SK-N-SH treated with all-trans-retinoic acid at 6 μM for 48 hours (cell line): ENCODE measurements around the gene DPM2.

Experiments
- ARNTL ChIP-seq: fragments of 450-650 bp; formaldehyde crosslinking; IDR thresholded peaks from 2 replicates; pipeline ENCODE4 v1.5.0; 2020; ENCODE audit warnings: low read depth, mild to moderate bottlenecking, moderate library complexity, borderline replicate concordance
- BACH2 ChIP-seq: fragments of 250-450 bp; sonication (Bioruptor Pico); IDR thresholded peaks from 2 replicates; pipeline ENCODE4 v1.9.0; 2021; ENCODE audit warnings: mild to moderate bottlenecking, borderline replicate concordance
- CREB5 ChIP-seq: fragments of 250-450 bp; sonication (Bioruptor Pico); IDR thresholded peaks from 2 replicates; pipeline ENCODE4 v1.5.1; 2020; ENCODE audit warnings: low read depth, mild to moderate bottlenecking, moderate library complexity
- SNAI2 ChIP-seq: fragments of 250-450 bp; sonication (Bioruptor Pico); IDR thresholded peaks from 2 replicates; pipeline ENCODE4 v1.5.0; 2020; ENCODE audit warnings: mild to moderate bottlenecking, moderate library complexity
- TCF4 ChIP-seq: fragments of 250-450 bp; sonication (Bioruptor Pico); IDR thresholded peaks from 2 replicates; pipeline ENCODE4 v1.8.0; 2021; ENCODE audit warnings: mild to moderate bottlenecking, moderate library complexity, borderline replicate concordance
- TOX ChIP-seq: fragments of 250-450 bp; sonication (Bioruptor Pico); IDR thresholded peaks from 2 replicates; pipeline ENCODE4 v1.8.0; 2021; ENCODE audit warnings: mild to moderate bottlenecking, moderate library complexity, borderline replicate concordance
- ZC3H10 ChIP-seq: fragments of 250-450 bp; sonication (Bioruptor Pico); IDR thresholded peaks from 2 replicates; pipeline ENCODE4 v1.5.1; 2021; ENCODE audit warnings: mild to moderate bottlenecking, moderate library complexity
- ZNF70 ChIP-seq: fragments of 450-650 bp; formaldehyde crosslinking; IDR thresholded peaks from 2 replicates; pipeline ENCODE4 v1.5.0; 2020; ENCODE audit warnings: mild to moderate bottlenecking, moderate library complexity
- TF ChIP-seq, protein P1 (sequence below): fragments of 250-450 bp; sonication (Bioruptor Pico); IDR thresholded peaks from 2 replicates; pipeline ENCODE4 v1.8.0; 2020; ENCODE audit warnings: mild to moderate bottlenecking, moderate library complexity, borderline replicate concordance
- TF ChIP-seq, protein P2 (sequence below): fragments of 250-450 bp; sonication (Bioruptor Pico); IDR thresholded peaks from 2 replicates; pipeline ENCODE4 v1.5.0; 2020; ENCODE audit warnings: mild to moderate bottlenecking, moderate library complexity

DNA sequence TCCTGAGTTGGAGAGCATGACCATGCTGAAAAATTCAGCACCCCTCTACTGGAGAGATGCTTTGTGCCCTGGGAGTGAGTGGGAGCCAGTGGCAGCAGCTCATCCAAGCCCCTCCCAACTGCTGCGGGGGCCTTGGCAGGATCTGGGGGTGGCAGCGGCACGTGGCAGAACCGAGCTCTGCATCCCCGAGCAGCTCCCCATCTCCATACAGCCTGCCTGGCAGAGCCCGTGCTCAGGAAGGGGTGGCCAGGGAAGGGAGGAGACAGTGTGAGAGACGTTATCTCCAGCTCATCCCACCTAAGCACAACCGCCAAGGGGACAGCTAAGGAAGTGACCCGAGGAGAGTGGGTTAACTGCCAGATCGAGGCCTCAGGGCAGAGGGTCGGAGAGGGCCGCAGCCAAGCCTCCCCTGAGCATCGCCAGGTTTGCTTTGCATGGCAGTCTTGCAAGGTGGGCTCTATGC lies 17.2 kb upstream of the DPM2 start:
- TF ChIP-seq, protein P1, sequence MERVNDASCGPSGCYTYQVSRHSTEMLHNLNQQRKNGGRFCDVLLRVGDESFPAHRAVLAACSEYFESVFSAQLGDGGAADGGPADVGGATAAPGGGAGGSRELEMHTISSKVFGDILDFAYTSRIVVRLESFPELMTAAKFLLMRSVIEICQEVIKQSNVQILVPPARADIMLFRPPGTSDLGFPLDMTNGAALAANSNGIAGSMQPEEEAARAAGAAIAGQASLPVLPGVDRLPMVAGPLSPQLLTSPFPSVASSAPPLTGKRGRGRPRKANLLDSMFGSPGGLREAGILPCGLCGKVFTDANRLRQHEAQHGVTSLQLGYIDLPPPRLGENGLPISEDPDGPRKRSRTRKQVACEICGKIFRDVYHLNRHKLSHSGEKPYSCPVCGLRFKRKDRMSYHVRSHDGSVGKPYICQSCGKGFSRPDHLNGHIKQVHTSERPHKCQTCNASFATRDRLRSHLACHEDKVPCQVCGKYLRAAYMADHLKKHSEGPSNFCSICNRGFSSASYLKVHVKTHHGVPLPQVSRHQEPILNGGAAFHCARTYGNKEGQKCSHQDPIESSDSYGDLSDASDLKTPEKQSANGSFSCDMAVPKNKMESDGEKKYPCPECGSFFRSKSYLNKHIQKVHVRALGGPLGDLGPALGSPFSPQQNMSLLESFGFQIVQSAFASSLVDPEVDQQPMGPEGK (CRISPR knock-in tag), result no peak
- TF ChIP-seq TOX (CRISPR knock-in tag) (no peak), TCF4 (CRISPR knock-in tag) (no peak), ZNF70 (no peak), ZC3H10 (CRISPR knock-in tag) (no peak), ARNTL (no peak), CREB5 (CRISPR knock-in tag) (no peak), SNAI2 (CRISPR knock-in tag) (no peak), BACH2 (CRISPR knock-in tag) (no peak)
- TF ChIP-seq, protein P2, sequence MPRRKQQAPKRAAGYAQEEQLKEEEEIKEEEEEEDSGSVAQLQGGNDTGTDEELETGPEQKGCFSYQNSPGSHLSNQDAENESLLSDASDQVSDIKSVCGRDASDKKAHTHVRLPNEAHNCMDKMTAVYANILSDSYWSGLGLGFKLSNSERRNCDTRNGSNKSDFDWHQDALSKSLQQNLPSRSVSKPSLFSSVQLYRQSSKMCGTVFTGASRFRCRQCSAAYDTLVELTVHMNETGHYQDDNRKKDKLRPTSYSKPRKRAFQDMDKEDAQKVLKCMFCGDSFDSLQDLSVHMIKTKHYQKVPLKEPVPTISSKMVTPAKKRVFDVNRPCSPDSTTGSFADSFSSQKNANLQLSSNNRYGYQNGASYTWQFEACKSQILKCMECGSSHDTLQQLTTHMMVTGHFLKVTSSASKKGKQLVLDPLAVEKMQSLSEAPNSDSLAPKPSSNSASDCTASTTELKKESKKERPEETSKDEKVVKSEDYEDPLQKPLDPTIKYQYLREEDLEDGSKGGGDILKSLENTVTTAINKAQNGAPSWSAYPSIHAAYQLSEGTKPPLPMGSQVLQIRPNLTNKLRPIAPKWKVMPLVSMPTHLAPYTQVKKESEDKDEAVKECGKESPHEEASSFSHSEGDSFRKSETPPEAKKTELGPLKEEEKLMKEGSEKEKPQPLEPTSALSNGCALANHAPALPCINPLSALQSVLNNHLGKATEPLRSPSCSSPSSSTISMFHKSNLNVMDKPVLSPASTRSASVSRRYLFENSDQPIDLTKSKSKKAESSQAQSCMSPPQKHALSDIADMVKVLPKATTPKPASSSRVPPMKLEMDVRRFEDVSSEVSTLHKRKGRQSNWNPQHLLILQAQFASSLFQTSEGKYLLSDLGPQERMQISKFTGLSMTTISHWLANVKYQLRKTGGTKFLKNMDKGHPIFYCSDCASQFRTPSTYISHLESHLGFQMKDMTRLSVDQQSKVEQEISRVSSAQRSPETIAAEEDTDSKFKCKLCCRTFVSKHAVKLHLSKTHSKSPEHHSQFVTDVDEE (CRISPR knock-in tag), result no peak
